HepG2 (cell line): Measurements from ENCODE around the gene RNASE1. TPM values are rescaled to one million over a fixed set of nuclear protein-coding genes. Genes with fewer than 3 reads are reported as not detected.

ENCODE experiments used
- ATAC-seq: fragments of 200-7000 bp; cut with Tn5 transposase; 3 replicates; pipeline ENCODE4 v1.9.1; 2020; ENCODE audit warnings: mild to moderate bottlenecking, moderate library complexity
- Bru-seq: library from RNA; stranded (reverse); fragments of 400-500 nt; gene quantifications from one replicate; lab custom pipeline; 2021; lab: Mats Ljungman, UMichigan
- BruChase-seq, 2 experiments: library from RNA; stranded (reverse); fragments of 400-500 nt; gene quantifications; one replicate each; lab custom pipeline; 2021; lab: Mats Ljungman, UMichigan
- BruUV-seq: library from RNA; stranded (reverse); fragments of 400-500 nt; replicated peaks from 2 replicates; lab custom pipeline; 2021; lab: Mats Ljungman, UMichigan
- CTCF ChIA-PET: fragments of 300-600 bp; formaldehyde crosslinking; extraction: SDS; loops from one replicate; lab custom pipeline; 2021; ENCODE audit warnings: low total read pairs, inconsistent platforms, low intra/inter-chr PET ratio; lab: Yijun Ruan, JAX
- POLR2A ChIA-PET: fragments of 350-600 bp; sonication (Branson Sonifier 250); formaldehyde crosslinking; loops from one replicate; lab custom pipeline; 2020; ENCODE audit warnings: antibody characterized with exemption, inconsistent platforms; lab: Yijun Ruan, JAX
- DNase-seq: peaks from one replicate; pipeline ENCODE4 v3.0.0-alpha.2; 2015; ENCODE audit warnings: low spot score
- FAIRE-seq: peaks from 3 replicates; lab custom pipeline; 2011; peaks lifted over from hg19 to GRCh38; lab: Jason Lieb, UNC
- H2AFZ ChIP-seq: one replicate; pipeline ENCODE4 v1.6.1; 2011; ENCODE audit warnings: low read length, inconsistent platforms
- H3K27ac ChIP-seq: fragments of 300-600 bp; 3 replicates; pipeline ENCODE4 v1.8.0; 2011; ENCODE audit warnings: mixed run types, mild to moderate bottlenecking, mixed read lengths, low read length, inconsistent platforms; ENCODE audit not compliant: insufficient read depth; ENCODE audit errors: extremely low read length
- H3K27me3 ChIP-seq, 2 experiments: fragments of 200-600 bp in 1 of 2; 2 replicates in 1 of 2; 3 replicates in 1 of 2; pipeline versions ENCODE4 v1.6.0 to v1.8.0; 2011; ENCODE audit warnings: low read length in 2 of 2, mild to moderate bottlenecking in 2 of 2, moderate library complexity in 2 of 2, inconsistent platforms in 1 of 2; ENCODE audit not compliant: insufficient read depth in 2 of 2, control insufficient read depth in 1 of 2
- H3K36me3 ChIP-seq, 2 experiments: fragments of 200-600 bp in 1 of 2; replicated peaks in 1 of 2; 2 replicates in 1 of 2; 3 replicates in 1 of 2; pipeline versions ENCODE4 v1.5.1 to v1.8.0; 2011; ENCODE audit warnings: low read length in 2 of 2, inconsistent platforms in 1 of 2; ENCODE audit not compliant: insufficient read depth in 2 of 2, control insufficient read depth in 1 of 2
- H3K4me1 ChIP-seq: 2 replicates; pipeline ENCODE4 v1.5.1; 2012; ENCODE audit warnings: low read length, inconsistent platforms; ENCODE audit not compliant: insufficient read depth
- H3K4me2 ChIP-seq: 2 replicates; pipeline ENCODE4 v1.6.0; 2011; ENCODE audit warnings: low read depth, low read length, inconsistent platforms
- H3K4me3 ChIP-seq, 3 experiments: fragments of 200-600 bp in 1 of 3; sonication (generic), shearing (Covaris generic) in 1 of 3; replicated peaks in 1 of 3; 2 replicates each; pipeline ENCODE4 v1.5.1; 2011 to 2016; ENCODE audit warnings: low read length in 3 of 3, inconsistent platforms in 2 of 3, low read depth in 2 of 3, mild to moderate bottlenecking in 2 of 3, control low read depth in 1 of 3, mixed read lengths in 1 of 3; ENCODE audit not compliant: insufficient read depth in 1 of 3
- H3K79me2 ChIP-seq: one replicate; pipeline ENCODE4 v1.6.1; 2011; ENCODE audit warnings: low read length, inconsistent platforms; ENCODE audit not compliant: insufficient read depth
- H3K9ac ChIP-seq: 2 replicates; pipeline ENCODE4 v1.6.0; 2011; ENCODE audit warnings: mild to moderate bottlenecking, low read depth, low read length, inconsistent platforms; ENCODE audit not compliant: insufficient read depth
- H3K9me3 ChIP-seq: 2 replicates; pipeline ENCODE4 v1.5.1; 2012; ENCODE audit warnings: mild to moderate bottlenecking, low read length
- H4K20me1 ChIP-seq: 2 replicates; pipeline ENCODE4 v1.6.0; 2011; ENCODE audit warnings: inconsistent platforms, mild to moderate bottlenecking, low read length, moderate library complexity; ENCODE audit not compliant: insufficient read depth
- FOSL2 ChIP-seq: sonication (generic); formaldehyde crosslinking; IDR thresholded peaks from 2 replicates; pipeline ENCODE4 v1.4.0; 2020; ENCODE audit warnings: missing genetic modification reagents
- WGBS: methylation state at CpG from one replicate; pipeline ENCODE4 v1.1.6; 2017; ENCODE audit warnings: low lambda C conversion rate; 5-methylcytosine and 5-hydroxymethylcytosine counted together
- in situ Hi-C: cut with HindIII; loops from 2 replicates; pipeline ENCODE4 v1.10.0; 2017; ENCODE audit warnings: low pct_unique_long_range_greater_than_20kb; ENCODE audit not compliant: extremely low pct_ligation_motif_present
- intact Hi-C: fragments of 100-400 bp; cut with micrococcal nuclease; formaldehyde crosslinking; loops from one replicate; pipeline ENCODE4 v1.10.0; 2022; ENCODE audit not compliant: unreplicated experiment
- long read RNA-seq, 2 experiments: library from RNA in 1 of 2; library from polyadenylated mRNA in 1 of 2; stranded (forward) in 1 of 2; unstranded in 1 of 2; transcript quantifications; one replicate each; pipeline ENCODE4 v2.0.0, GENCODE V29; 2019 to 2022
- polyA minus RNA-seq, 3 experiments: library from RNA; depleted of rRNA, polyadenylated mRNA; stranded (reverse); fragments of >200 nt; gene quantifications; 2 replicates each; pipeline ENCODE4 v1.2.3, GENCODE V29; 2011; ENCODE audit warnings: low replicate concordance in 1 of 3
- polyA plus RNA-seq, 8 experiments: library from polyadenylated mRNA; depleted of rRNA in 3 of 8; stranded (reverse) in 7 of 8; unstranded in 1 of 8; fragments of >200 nt; fragmentation: Illumina TruSeq in 4 of 8; extraction: Trizol in 4 of 8; gene quantifications; 2 replicates each; pipeline versions ENCODE4 v1.2.1 to v1.2.3, GENCODE V29; 2011 to 2016; ENCODE audit warnings: low read depth in 4 of 8, missing spikeins in 1 of 8, mixed read lengths in 1 of 8; ENCODE audit not compliant: insufficient read depth in 1 of 8
- total RNA-seq, 5 experiments: library from RNA; depleted of rRNA; stranded (reverse); fragments of >200 nt; fragmentation: Illumina TruSeq; extraction: Trizol; gene quantifications; 2 replicates each; pipeline ENCODE4 v1.2.3, GENCODE V29; 2016; ENCODE audit warnings: low read depth in 1 of 5
- TF ChIP-seq, protein P1 (sequence below): sonication (generic); formaldehyde crosslinking; IDR thresholded peaks from 2 replicates; pipeline ENCODE4 v1.4.0; 2020; ENCODE audit warnings: mild to moderate bottlenecking, missing genetic modification reagents

Gene RNASE1
- not detected in 2 replicates for total RNA-seq (2016; rRNA removed; fragmentation: Illumina TruSeq; extraction: Trizol)
- not detected in 2 replicates for total RNA-seq (2016; cell fraction: cytosol; rRNA removed; fragmentation: Illumina TruSeq; extraction: Trizol; ENCODE audit: low read depth)
- not detected in 2 replicates for total RNA-seq (2016; cell fraction: insoluble cytoplasmic fraction; rRNA removed; fragmentation: Illumina TruSeq; extraction: Trizol)
- total RNA-seq (2016; cell fraction: membrane; rRNA removed; fragmentation: Illumina TruSeq; extraction: Trizol): not detected in 2 replicates
- total RNA-seq (2016; cell fraction: nucleus; rRNA removed; fragmentation: Illumina TruSeq; extraction: Trizol): not detected in 2 replicates
- not detected in 2 replicates for polyA plus RNA-seq (2011; rRNA removed)
- not detected in 2 replicates for polyA plus RNA-seq (2011; cell fraction: cytosol; rRNA removed)
- polyA plus RNA-seq (2011; cell fraction: nucleus; rRNA removed): not detected in 2 replicates
- not detected in 2 replicates for polyA plus RNA-seq (2012)
- not detected in 2 replicates for polyA plus RNA-seq (2016; cell fraction: cytosol; fragmentation: Illumina TruSeq; extraction: Trizol; ENCODE audit: low read depth)
- polyA plus RNA-seq (2016; cell fraction: insoluble cytoplasmic fraction; fragmentation: Illumina TruSeq; extraction: Trizol; ENCODE audit: low read depth): not detected in 2 replicates
- polyA plus RNA-seq (2016; cell fraction: membrane; fragmentation: Illumina TruSeq; extraction: Trizol; ENCODE audit: low read depth): not detected in 2 replicates
- polyA plus RNA-seq (2016; cell fraction: nucleus; fragmentation: Illumina TruSeq; extraction: Trizol; ENCODE audit: insufficient read depth, low read depth): not detected in 2 replicates
- polyA minus RNA-seq (2011; rRNA and poly(A)+ RNA removed; ENCODE audit: low replicate concordance): not detected in 2 replicates
- polyA minus RNA-seq (2011; cell fraction: cytosol; rRNA and poly(A)+ RNA removed): not detected in 2 replicates
- not detected in 2 replicates for polyA minus RNA-seq (2011; cell fraction: nucleus; rRNA and poly(A)+ RNA removed)
- not detected for Bru-seq, nascent RNA
- BruChase-seq, experiment 1, labeled RNA remaining after a 6-hour chase: not detected
- BruChase-seq, experiment 2, labeled RNA remaining after a 2-hour chase: percentile 18 among the genes with signal in this experiment
- long read RNA-seq, experiment 1: 0 reads
- long read RNA-seq, experiment 2: 0 reads

DNA sequence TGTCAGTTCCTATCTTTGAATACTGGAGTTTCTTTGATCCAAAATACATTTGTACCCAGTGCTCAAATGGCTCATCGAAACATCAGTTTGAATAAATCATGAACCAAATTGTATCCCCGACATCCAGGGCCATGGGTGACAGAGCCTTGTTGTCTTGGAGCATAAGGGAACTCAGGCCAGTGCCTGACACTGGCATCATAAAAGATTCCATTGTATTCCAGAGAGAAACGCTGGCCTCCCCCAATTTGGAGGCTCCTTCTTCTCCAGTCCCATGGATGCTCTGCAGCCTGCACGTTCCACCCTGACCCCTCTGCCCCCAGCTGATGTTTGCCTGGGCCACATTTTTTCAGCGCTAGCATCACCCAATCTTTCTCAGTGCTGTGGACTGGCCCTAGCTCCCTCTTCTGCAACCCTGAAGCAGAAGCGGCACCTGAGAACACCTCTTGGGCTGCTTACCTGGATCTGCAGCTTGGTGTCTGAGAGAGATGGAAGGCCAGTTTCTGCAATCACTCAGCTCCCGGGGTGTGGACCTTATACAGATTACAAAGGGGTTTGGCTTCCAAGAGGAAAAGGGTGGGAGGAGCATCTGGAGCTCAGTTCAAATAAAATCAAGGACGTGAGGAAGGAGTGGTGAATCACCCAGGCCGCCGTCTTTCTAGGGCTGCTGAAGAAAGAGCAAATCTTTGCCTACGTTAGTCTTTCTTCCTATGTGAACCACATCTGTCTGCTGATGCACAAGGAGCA, at the start of gene RNASE1:
Gene RNASE1, minus strand, starts transcription at position 504 of the 744 bp plus-strand sequence. CDS start 776 bp downstream, outside the sequence.
- Histone ChIP-seq H3K27ac (no peak within 1 kb of the TSS), H3K4me1 (peaks cover 28% of the 10 kb centered on the region), H3K4me2 (no peak within 1 kb of the TSS), H3K4me3 (no peak within 1 kb of the TSS), H3K27me3 (peaks cover 2 to 9% of the 10 kb centered on the region in 2 experiments; a peak in 3 of 5 replicates), H2AFZ (no peak within 1 kb of the TSS), H3K9ac (no peak within 1 kb of the TSS), H3K9me3 (no peaks in the 10 kb centered on the region), H3K36me3 (no peaks in the 10 kb centered on the region), H4K20me1 (no peaks in the 10 kb centered on the region), H3K79me2 (no peaks in the 10 kb centered on the region)
- ChIA-PET CTCF (no interaction called here), POLR2A (no interaction called here)
- in situ Hi-C loops: no loop called here
- FAIRE-seq: no peak
- intact Hi-C loops: no loop called here
- WGBS: 12% methylated on average over 11 of the region's 11 CpGs
- peak; percentile 52 for ATAC-seq
- TF ChIP-seq, protein P1, sequence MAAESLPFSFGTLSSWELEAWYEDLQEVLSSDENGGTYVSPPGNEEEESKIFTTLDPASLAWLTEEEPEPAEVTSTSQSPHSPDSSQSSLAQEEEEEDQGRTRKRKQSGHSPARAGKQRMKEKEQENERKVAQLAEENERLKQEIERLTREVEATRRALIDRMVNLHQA (CRISPR knock-in tag): no peak
- peak; percentile 30 for TF ChIP-seq FOSL2 (CRISPR knock-in tag)
- no TSS peak for BruUV-seq
- peak; percentile 33 for DNase-seq
